IMR-90 (cell line): ENCODE measurements around the gene UBE3B. TPM values are rescaled to one million over a fixed set of nuclear protein-coding genes. Genes with fewer than 3 reads are reported as not detected.

ENCODE experiments used
- ATAC-seq: fragments of 200-7000 bp; cut with Tn5 transposase; 2 replicates; pipeline ENCODE4 v1.9.1; 2020; ENCODE audit warnings: low read depth, mild to moderate bottlenecking, moderate library complexity
- BruUV-seq: library from RNA; stranded (reverse); fragments of 400-500 nt; replicated peaks from 2 replicates; lab custom pipeline; 2021; lab: Mats Ljungman, UMichigan
- CTCF ChIA-PET: fragments of 300-600 bp; formaldehyde crosslinking; extraction: SDS; loops from one replicate; lab custom pipeline; 2021; ENCODE audit warnings: antibody characterized with exemption; lab: Yijun Ruan, JAX
- POLR2A ChIA-PET: fragments of 300-600 bp; sonication (Branson Sonifier 250); formaldehyde crosslinking; loops from one replicate; lab custom pipeline; 2022; ENCODE audit warnings: antibody characterized with exemption; ENCODE audit not compliant: unreplicated experiment; lab: Charles Lee
- DNase-seq: peaks from one replicate; pipeline ENCODE4 v3.0.0; 2013
- H2AFZ ChIP-seq: replicated peaks from 2 replicates; pipeline ENCODE3; 2013; ENCODE audit warnings: low read length, mild to moderate bottlenecking; ENCODE audit not compliant: poor library complexity
- H2AK5ac ChIP-seq: 2 replicates; pipeline ENCODE4 v1.6.1; 2013; ENCODE audit warnings: low read depth, low read length, inconsistent platforms
- H2AK9ac ChIP-seq: replicated peaks from 2 replicates; pipeline ENCODE3; 2013; ENCODE audit warnings: mild to moderate bottlenecking, low read depth, low read length, moderate library complexity; ENCODE audit not compliant: poor library complexity
- H2BK120ac ChIP-seq: 2 replicates; pipeline ENCODE4 v1.6.1; 2013; ENCODE audit warnings: low read depth, low read length, inconsistent platforms
- H2BK15ac ChIP-seq: 3 replicates; pipeline ENCODE4 v1.6.1; 2013; ENCODE audit warnings: low read depth, low read length, inconsistent platforms
- H2BK20ac ChIP-seq: 2 replicates; pipeline ENCODE4 v1.6.1; 2013; ENCODE audit warnings: low read depth, mild to moderate bottlenecking, inconsistent platforms, low read length, moderate library complexity
- H2BK5ac ChIP-seq: 2 replicates; pipeline ENCODE4 v1.6.1; 2013; ENCODE audit warnings: mild to moderate bottlenecking, low read depth, low read length, inconsistent platforms; ENCODE audit not compliant: poor library complexity, severe bottlenecking
- H3K14ac ChIP-seq: replicated peaks from 2 replicates; pipeline ENCODE4 v1.6.1; 2013; ENCODE audit warnings: low read depth, low read length, inconsistent platforms
- H3K18ac ChIP-seq: 2 replicates; pipeline ENCODE4 v1.6.1; 2013; ENCODE audit warnings: low read depth, low read length, control low read depth
- H3K23ac ChIP-seq: 2 replicates; pipeline ENCODE4 v1.6.1; 2013; ENCODE audit warnings: low read depth, low read length, inconsistent platforms
- H3K27ac ChIP-seq: 2 replicates; pipeline ENCODE4 v1.5.1; 2013; ENCODE audit warnings: mild to moderate bottlenecking, control low read depth, low read length; ENCODE audit not compliant: insufficient read depth
- H3K27me3 ChIP-seq: 2 replicates; pipeline ENCODE4 v1.6.1; 2013; ENCODE audit warnings: low read length; ENCODE audit not compliant: control insufficient read depth, insufficient read depth
- H3K36me3 ChIP-seq: 2 replicates; pipeline ENCODE4 v1.6.1; 2013; ENCODE audit warnings: low read length, mixed read lengths; ENCODE audit not compliant: control insufficient read depth, insufficient read depth
- H3K4ac ChIP-seq: 2 replicates; pipeline ENCODE4 v1.6.1; 2013; ENCODE audit warnings: low read depth, low read length, inconsistent platforms
- H3K4me1 ChIP-seq: 2 replicates; pipeline ENCODE4 v1.6.1; 2013; ENCODE audit warnings: low read length, mixed read lengths; ENCODE audit not compliant: control insufficient read depth, insufficient read depth
- H3K4me2 ChIP-seq: 2 replicates; pipeline ENCODE4 v1.6.1; 2013; ENCODE audit warnings: low read depth, mild to moderate bottlenecking, control low read depth, low read length, moderate library complexity
- H3K4me3 ChIP-seq: 2 replicates; pipeline ENCODE4 v1.5.1; 2013; ENCODE audit warnings: low read depth, mild to moderate bottlenecking, control low read depth, low read length, moderate library complexity; ENCODE audit not compliant: insufficient read depth
- H3K56ac ChIP-seq: 2 replicates; pipeline ENCODE4 v1.6.1; 2013; ENCODE audit warnings: low read length, inconsistent platforms; ENCODE audit not compliant: insufficient read depth; ENCODE audit errors: extremely low read depth
- H3K79me1 ChIP-seq, 2 experiments: 2 replicates each; pipeline ENCODE4 v1.6.1; 2013; ENCODE audit warnings: low read length in 2 of 2, inconsistent platforms in 1 of 2, low read depth in 1 of 2
- H3K9ac ChIP-seq: 2 replicates; pipeline ENCODE4 v1.6.1; 2013; ENCODE audit warnings: low read depth, low read length, control low read depth
- H3K9me1 ChIP-seq: 2 replicates; pipeline ENCODE4 v1.6.1; 2013; ENCODE audit warnings: low read length, inconsistent platforms; ENCODE audit not compliant: insufficient read depth
- H3K9me3 ChIP-seq: 2 replicates; pipeline ENCODE4 v1.6.1; 2013; ENCODE audit warnings: low read length; ENCODE audit not compliant: control insufficient read depth, insufficient read depth
- H4K20me1 ChIP-seq: 2 replicates; pipeline ENCODE4 v1.6.1; 2013; ENCODE audit warnings: low read length, inconsistent platforms; ENCODE audit not compliant: insufficient read depth
- H4K5ac ChIP-seq: 2 replicates; pipeline ENCODE4 v1.6.1; 2013; ENCODE audit warnings: mild to moderate bottlenecking, low read depth, low read length, control low read depth
- H4K8ac ChIP-seq, 2 experiments: 2 replicates each; pipeline ENCODE4 v1.6.1; 2013; ENCODE audit warnings: low read depth in 2 of 2, low read length in 2 of 2, control low read depth in 1 of 2, inconsistent platforms in 1 of 2
- H4K91ac ChIP-seq: 2 replicates; pipeline ENCODE4 v1.6.1; 2013; ENCODE audit warnings: low read depth, low read length, inconsistent platforms; ENCODE audit not compliant: insufficient read depth
- BHLHE40 ChIP-seq: fragments of 150-350 bp; IDR thresholded peaks from 2 replicates; pipeline ENCODE4 v1.6.1; 2016; ENCODE audit warnings: mild to moderate bottlenecking, low read depth, low read length
- CHD1 ChIP-seq: IDR thresholded peaks from 2 replicates; pipeline ENCODE4 v1.6.1; 2012; ENCODE audit warnings: low read depth, low read length, improper control_type of control experiment
- RAD21 ChIP-seq: IDR thresholded peaks from 2 replicates; pipeline ENCODE4 v1.6.1; 2012; ENCODE audit warnings: low read length, improper control_type of control experiment
- SMC3 ChIP-seq: fragments of 150-350 bp; IDR thresholded peaks from 2 replicates; pipeline ENCODE4 v1.6.1; 2016; ENCODE audit warnings: low read depth, mild to moderate bottlenecking, antibody characterized with exemption, low read length, moderate library complexity
- WGBS, 2 experiments: methylation state at CpG; one replicate each; pipeline versions ENCODE4 v1.1.5 to v1.1.7; 2013; ENCODE audit warnings: missing lambda C conversion rate in 2 of 2; ENCODE audit not compliant: insufficient read length in 1 of 2; ENCODE audit errors: extremely low coverage in 2 of 2; 5-methylcytosine and 5-hydroxymethylcytosine counted together
- dilution Hi-C: fragments of 300-500 bp; cut with HindIII; formaldehyde crosslinking; loops from one replicate; pipeline ENCODE4 v1.14.3; 2018; ENCODE audit warnings: low sequenced_read_pairs; ENCODE audit not compliant: unreplicated experiment
- in situ Hi-C: fragments of 300-500 bp; cut with MboI; formaldehyde crosslinking; loops from 3 replicates; pipeline ENCODE4 v1.14.3; 2019; ENCODE audit warnings: low sequenced_read_pairs, inconsistent platforms, mixed read lengths
- intact Hi-C: fragments of 100-400 bp; cut with micrococcal nuclease; formaldehyde crosslinking; loops from 2 replicates; pipeline ENCODE4 v1.10.0; 2022
- polyA plus RNA-seq, 3 experiments: library from polyadenylated mRNA; depleted of rRNA; stranded (reverse); fragments of >200 nt; gene quantifications; 2 replicates each; pipeline ENCODE4 v1.2.3, GENCODE V29; 2012; ENCODE audit warnings: low replicate concordance in 1 of 3
- total RNA-seq: library from RNA; depleted of rRNA; stranded (reverse); fragments of >200 nt; gene quantifications from 2 replicates; pipeline ENCODE4 v1.2.3, GENCODE V29; 2012
- TF ChIP-seq, protein P1 (sequence below): conservative IDR thresholded peaks from 2 replicates; pipeline ENCODE4 v1.5.1; 2012; ENCODE audit warnings: mild to moderate bottlenecking, low read depth, low read length, improper control_type of control experiment

UBE3B gene
- total and polyA plus RNA-seq, 2 of the 4 experiments (the other 2 are of a cell fraction) = 18.8 to 24.9 TPM

- no peaks in the 10 kb centered on the region for H3K9me1 ChIP-seq
- H4K20me1 ChIP-seq = no peaks in the 10 kb centered on the region
- H3K36me3 ChIP-seq = peaks cover 70% of the 10 kb centered on the region
- no peak overlapping the region for H4K8ac ChIP-seq
- no peak overlapping the region for H2BK5ac ChIP-seq
- no peak overlapping the region for H4K91ac ChIP-seq
- H3K23ac ChIP-seq = no peak overlapping the region
- no peak overlapping the region for H3K4me2 ChIP-seq
- H3K4me1 ChIP-seq = peaks cover 2% of the 10 kb centered on the region; the same call in 1 of the 2 replicates
- in situ Hi-C loops (no loop called here), dilution Hi-C loops (no loop called here), intact Hi-C loops (no loop called here)
- H3K4ac ChIP-seq = no peak overlapping the region
- no peak overlapping the region for H2BK20ac ChIP-seq
- DNase-seq = no peak
- no peak overlapping the region for H3K56ac ChIP-seq
- H2BK15ac ChIP-seq = no peak overlapping the region
- ChIA-PET CTCF (interaction anchor here (0.6 kb wide), 1 partner anchor 84 kb away, joined by 3 read pairs; no protein-coding TSS in a partner anchor), POLR2A (no interaction called here)
- no peaks in the 10 kb centered on the region for H3K27me3 ChIP-seq
- ATAC-seq = no peak
- no peaks in the 10 kb centered on the region for H3K9me3 ChIP-seq
- TF ChIP-seq SMC3 = no peak
- no peak for TF ChIP-seq RAD21
- TF ChIP-seq BHLHE40 = no peak
- no peak for TF ChIP-seq CHD1
- TF ChIP-seq, protein P1, sequence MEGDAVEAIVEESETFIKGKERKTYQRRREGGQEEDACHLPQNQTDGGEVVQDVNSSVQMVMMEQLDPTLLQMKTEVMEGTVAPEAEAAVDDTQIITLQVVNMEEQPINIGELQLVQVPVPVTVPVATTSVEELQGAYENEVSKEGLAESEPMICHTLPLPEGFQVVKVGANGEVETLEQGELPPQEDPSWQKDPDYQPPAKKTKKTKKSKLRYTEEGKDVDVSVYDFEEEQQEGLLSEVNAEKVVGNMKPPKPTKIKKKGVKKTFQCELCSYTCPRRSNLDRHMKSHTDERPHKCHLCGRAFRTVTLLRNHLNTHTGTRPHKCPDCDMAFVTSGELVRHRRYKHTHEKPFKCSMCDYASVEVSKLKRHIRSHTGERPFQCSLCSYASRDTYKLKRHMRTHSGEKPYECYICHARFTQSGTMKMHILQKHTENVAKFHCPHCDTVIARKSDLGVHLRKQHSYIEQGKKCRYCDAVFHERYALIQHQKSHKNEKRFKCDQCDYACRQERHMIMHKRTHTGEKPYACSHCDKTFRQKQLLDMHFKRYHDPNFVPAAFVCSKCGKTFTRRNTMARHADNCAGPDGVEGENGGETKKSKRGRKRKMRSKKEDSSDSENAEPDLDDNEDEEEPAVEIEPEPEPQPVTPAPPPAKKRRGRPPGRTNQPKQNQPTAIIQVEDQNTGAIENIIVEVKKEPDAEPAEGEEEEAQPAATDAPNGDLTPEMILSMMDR = no peak
- no peak overlapping the region for H3K14ac ChIP-seq
- no peak overlapping the region for H2AK9ac ChIP-seq
- H3K9ac ChIP-seq = no peak overlapping the region
- H3K27ac ChIP-seq = no peak overlapping the region
- H4K5ac ChIP-seq = no peak overlapping the region
- WGBS, 2 experiments = no CpG with 5 or more reads among the region's 9 CpGs
- no peak overlapping the region for H3K18ac ChIP-seq
- peaks cover 0 to 4% of the 10 kb centered on the region in 2 experiments; a peak in 3 of 4 replicates for H3K79me1 ChIP-seq
- no TSS peak for BruUV-seq
- no peak overlapping the region for H2AK5ac ChIP-seq
- H2BK120ac ChIP-seq = no peak overlapping the region
- no peak overlapping the region for H3K4me3 ChIP-seq
- H2AFZ ChIP-seq = no peak overlapping the region
These were observed 10.0 kb downstream of the UBE3B start for GRCh38 chr12:109487181-109488050.
